ENCODE data around the gene CCDC142.

Gene CCDC142, protein sequence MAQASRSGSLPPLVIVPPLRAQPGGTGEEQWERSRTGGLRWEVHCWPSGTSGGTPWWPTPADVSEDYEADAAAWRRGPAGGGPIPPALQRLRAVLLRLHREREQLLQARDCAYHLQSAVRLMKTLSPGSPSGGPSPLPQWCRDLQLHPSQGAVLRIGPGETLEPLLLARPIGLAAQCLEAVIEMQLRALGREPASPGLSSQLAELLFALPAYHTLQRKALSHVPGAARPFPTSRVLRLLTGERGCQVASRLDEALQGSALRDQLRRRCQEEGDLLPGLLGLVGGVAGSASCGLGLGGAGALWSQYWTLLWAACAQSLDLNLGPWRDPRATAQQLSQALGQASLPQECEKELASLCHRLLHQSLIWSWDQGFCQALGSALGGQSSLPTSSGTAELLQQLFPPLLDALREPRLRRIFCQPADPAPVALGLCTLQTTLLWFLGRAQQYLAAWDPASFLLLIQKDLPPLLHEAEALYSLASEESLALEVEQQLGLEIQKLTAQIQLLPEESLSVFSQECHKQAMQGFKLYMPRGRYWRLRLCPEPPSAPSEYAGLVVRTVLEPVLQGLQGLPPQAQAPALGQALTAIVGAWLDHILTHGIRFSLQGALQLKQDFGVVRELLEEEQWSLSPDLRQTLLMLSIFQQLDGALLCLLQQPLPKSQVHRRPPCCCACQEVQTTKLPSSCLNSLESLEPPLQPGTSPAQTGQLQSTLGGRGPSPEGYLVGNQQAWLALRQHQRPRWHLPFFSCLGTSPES

DNA sequence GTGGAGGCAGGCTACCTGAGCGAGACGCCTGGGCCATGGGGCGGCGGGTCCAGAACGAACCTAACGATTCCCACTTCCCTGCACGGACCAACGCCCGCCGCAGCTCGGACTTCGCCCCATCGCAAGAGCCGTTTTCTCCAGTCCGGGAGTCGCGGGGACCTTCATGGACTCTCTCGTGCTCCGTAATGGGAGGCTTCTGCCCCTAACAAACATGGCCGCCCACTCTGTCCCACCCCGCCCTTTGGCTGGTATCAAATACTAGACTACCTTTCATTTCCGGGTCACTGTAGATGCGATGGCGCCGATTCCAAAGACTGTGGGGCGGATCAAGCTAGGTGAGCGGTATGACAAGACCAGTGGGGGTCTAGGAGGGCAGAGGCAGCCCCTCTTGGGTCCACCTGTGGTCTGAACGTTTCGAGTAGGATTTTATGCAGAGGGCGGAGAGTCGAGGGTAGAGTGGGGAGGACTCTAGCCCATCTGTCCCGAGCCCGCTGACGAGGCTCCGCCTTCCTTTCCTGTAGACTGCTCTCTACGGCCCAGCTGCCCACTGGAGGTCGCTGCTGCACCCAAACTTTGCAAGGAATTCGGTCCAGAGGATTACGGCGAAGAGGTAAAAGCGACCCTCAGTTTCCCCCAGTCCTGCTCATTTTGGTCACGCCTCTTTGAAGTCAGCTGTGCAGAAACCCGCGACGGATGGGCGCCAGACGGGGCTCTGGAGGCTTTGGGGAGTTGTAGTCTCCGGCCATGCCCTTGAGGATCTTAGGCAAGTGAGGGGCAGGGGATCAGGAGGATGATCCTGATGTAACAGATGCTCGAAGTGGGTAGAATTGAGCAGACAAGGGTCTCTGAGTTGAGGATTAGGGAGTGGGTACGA is at the start of gene CCDC142, which contains the start of gene TTC31:
CCDC142 (minus strand) TSS at position 198 of the 874 bp plus-strand sequence; CDS start at position 37, 161 bp downstream.
TTC31 (plus strand) TSS at position 281 of the 874 bp plus-strand sequence; CDS start at position 296, 15 bp downstream.
- TF ChIP-seq ZNF274 (IDR thresholded peaks at IDR 0.05; ENCODE audit: low read depth, low read length) = no peak
- peak within 1 kb of the TSS; percentile 76 for H3K4me3 ChIP-seq (ENCODE audit: low read length)

DNA sequence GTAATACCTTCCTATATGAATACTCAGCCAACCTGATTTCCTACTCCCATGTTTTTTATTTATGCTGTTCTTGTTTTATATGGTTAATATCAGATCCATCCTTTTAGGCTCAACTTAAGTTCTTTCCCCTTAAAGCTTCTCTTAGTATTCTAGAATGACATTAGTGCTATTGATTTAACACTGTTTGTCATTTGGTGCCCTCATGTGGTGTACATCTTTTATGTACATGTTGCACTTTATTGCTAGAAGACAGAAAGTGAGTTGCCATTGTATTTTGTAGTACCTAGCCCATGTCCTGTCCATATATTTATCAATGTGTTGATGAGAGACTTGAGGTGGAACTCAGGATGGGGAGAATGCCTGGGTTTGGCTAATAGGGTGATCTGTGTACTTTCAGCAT is 49.4 kb upstream of the CCDC142 start:
- no peak for TF ChIP-seq ZNF274 (IDR thresholded peaks at IDR 0.05; ENCODE audit: low read depth, low read length)
- H3K4me3 ChIP-seq (ENCODE audit: low read length) = no peak overlapping the region

DNA sequence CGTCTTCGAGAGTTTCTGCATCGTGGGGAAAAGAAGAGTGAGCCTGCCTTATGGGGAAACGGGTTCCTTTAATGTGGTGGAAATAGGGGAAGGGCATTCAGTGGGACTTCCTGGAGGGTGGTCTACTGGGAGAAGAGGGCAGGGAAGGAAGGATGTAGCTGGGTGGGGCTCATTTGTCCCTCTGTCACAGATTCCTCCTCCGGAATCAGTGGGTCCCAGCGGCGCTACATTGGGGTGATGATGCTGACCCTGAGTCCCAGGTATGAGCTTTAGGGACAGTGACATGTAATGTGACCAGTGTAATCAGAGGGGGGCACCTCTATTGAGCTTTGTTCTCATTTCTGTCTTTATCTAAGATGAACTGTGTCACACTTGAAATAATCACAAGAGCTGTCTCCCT is 48.9 kb upstream of the CCDC142 start:
- no peak for TF ChIP-seq ZNF274 (IDR thresholded peaks at IDR 0.05; ENCODE audit: low read depth, low read length)

DNA sequence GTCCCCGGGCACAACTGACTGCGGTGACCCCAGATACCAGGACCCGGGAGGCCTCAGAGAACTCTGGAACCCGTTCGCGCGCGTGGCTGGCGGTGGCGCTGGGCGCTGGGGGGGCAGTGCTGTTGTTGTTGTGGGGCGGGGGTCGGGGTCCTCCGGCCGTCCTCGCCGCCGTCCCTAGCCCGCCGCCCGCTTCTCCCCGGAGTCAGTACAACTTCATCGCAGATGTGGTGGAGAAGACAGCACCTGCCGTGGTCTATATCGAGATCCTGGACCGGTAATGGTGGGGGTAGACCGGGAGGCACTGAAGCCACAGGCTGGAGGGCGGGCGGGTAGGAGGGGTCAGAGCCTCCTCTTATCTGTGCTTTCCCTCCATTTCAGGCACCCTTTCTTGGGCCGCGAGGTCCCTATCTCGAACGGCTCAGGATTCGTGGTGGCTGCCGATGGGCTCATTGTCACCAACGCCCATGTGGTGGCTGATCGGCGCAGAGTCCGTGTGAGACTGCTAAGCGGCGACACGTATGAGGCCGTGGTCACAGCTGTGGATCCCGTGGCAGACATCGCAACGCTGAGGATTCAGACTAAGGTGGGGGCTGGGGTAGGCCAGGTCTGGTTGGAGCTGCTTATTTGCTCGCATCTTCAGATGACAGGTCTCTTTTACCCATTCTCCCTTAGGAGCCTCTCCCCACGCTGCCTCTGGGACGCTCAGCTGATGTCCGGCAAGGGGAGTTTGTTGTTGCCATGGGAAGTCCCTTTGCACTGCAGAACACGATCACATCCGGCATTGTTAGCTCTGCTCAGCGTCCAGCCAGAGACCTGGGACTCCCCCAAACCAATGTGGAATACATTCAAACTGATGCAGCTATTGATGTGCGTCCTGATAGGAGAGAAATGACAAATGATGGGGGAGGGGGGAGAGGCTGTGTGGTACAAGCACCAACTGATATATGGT is 47.7 kb upstream of the CCDC142 start:
- peak overlapping the region; percentile 94 for H3K4me3 ChIP-seq (ENCODE audit: low read length)
- no peak for TF ChIP-seq ZNF274 (IDR thresholded peaks at IDR 0.05; ENCODE audit: low read depth, low read length)

More for the DNA sequence above, 48.9 kb upstream of the CCDC142 start:
- H3K4me3 ChIP-seq (ENCODE audit: low read length) = peak overlapping the region; percentile 94; the same call in 1 of the 2 replicates

DNA sequence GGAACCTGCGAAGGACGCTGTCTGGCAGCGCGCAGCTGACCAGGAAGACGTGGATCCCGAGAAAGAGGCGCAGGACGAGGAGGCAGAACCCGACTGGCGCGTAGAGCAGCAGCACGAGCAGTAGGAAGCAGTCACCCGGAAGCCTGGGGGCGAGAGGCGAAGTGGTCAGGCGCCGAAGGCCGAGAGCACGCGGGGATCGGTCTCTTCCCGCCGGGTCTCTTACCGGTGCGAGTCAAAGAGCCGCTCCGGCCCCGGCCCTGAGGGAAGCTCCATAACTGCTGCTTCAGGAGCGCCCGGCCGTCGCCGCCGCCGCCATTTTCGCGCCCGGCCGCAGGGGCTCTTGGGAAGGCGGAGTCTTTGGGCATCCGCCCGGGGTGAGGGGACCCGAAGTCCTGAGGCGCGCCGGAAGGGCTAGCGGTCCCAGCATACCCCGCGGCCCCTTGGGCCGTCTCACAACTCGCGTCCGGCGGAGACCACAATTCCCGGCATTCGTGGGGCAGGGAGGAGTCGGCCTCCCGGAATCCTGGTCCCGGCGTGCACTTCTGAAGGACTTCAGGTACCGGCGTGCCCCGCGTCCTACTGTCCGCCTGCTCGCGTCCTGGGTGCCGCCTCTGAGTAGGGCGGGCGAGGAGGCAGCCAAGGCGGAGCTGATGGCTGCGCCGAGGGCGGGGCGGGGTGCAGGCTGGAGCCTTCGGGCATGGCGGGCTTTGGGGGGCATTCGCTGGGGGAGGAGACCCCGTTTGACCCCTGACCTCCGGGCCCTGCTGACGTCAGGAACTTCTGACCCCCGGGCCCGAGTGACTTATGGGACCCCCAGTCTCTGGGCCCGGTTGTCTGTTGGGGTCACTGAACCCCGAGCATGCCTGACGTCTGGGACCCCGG is 46.8 kb upstream of the CCDC142 start, which contains the start of the genes AUP1 and HTRA2:
AUP1 (minus strand) TSS at position 350 of the 882 bp plus-strand sequence; CDS start at position 273, 77 bp downstream.
HTRA2 (plus strand) TSS at position 577 of the 882 bp plus-strand sequence; CDS start at position 651, 74 bp downstream.
- no peak for TF ChIP-seq ZNF274 (IDR thresholded peaks at IDR 0.05; ENCODE audit: low read depth, low read length)

DNA sequence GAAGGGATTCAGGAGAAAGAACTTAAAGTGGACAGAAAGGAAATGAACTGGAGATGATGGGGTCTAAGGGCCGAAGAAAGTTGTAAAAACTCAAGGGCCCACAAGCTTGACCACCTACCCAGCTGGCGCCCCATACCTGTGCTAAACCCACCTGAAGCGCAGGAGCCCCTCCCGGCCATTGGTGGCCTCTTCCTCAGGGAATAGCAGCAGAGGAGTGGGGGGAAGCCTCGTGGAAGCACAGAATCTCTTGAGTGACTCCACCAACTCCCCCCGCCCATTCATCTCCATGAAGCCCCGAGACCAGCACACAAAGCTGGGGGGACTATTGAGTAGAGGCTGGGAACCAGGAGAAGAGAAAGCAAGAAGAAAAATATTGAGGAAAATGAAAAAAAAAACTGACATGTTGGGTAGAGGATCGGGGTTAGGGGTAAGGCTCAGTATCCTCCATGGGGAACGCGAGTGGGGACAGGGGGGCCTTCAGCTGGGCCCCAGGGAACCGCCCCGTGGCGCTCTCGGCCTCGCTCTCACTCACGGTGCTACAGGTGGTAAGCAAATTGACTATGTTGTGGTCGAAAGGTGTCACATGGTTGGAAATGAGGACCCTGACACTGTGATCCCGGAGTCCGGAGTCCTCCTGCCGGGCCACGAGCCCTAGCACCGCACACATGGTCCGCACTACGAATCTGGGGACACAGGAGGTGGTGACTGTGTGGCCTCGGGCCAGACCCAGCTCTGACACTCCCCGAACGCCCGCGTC is 46.0 kb upstream of the CCDC142 start:
- no peak for TF ChIP-seq ZNF274 (IDR thresholded peaks at IDR 0.05; ENCODE audit: low read depth, low read length)
- peak overlapping the region; percentile 87 for H3K4me3 ChIP-seq (ENCODE audit: low read length)

More for the DNA sequence above, 46.8 kb upstream of the CCDC142 start, which contains the start of the genes AUP1 and HTRA2:
- H3K4me3 ChIP-seq (ENCODE audit: low read length) = peak within 1 kb of the TSS; percentile 94

DNA sequence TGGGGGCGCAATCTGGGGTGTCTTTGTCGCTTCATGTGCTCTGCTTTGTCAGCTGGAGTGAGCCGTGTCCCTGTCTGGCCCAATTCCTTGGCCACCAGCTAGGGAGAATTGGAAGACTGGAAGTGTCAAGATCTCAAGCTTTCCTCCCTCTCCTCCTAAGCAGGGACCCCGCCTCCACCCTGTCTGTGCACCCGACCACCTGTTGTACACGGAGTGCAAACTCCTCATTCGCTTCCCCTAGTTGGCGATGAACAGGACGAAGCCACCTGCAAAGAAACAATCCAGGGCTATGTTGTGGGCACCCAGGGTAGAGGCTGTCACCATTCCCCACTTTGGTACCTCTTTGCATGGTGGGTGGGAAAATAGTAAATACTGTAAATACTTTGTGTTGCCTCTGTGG is 44.9 kb upstream of the CCDC142 start:
- TF ChIP-seq ZNF274 (IDR thresholded peaks at IDR 0.05; ENCODE audit: low read depth, low read length) = no peak
- no peak overlapping the region for H3K4me3 ChIP-seq (ENCODE audit: low read length)

DNA sequence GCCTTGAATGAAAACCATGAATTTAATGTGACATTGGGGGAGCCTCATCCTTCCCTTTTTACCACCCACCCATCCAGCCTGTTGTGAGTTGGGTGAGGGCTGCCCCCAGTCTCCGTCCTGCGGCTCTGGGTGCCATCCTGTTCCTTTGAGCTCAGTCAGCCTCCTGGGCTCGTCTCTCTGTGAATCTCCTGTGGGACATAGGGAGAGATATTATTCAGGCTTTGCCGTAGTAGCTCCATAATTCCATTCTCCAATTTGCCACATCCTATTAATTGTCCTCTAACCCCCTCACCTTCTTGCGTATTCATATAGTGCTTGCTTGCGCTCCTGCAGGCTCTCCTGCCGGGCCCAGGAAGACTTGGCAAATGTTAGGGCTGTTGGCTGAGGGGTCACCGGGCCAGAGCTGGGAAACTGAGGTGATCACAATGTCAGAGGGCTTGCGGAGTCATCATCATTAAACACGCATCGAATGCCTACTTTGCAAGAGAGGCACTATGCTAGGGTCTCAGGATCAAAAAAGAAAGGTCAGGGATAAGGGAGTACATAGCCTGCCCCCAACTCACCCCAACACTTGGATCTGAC is 43.9 kb upstream of the CCDC142 start:
- no peak for TF ChIP-seq ZNF274 (IDR thresholded peaks at IDR 0.05; ENCODE audit: low read depth, low read length)
- no peak overlapping the region for H3K4me3 ChIP-seq (ENCODE audit: low read length)

DNA sequence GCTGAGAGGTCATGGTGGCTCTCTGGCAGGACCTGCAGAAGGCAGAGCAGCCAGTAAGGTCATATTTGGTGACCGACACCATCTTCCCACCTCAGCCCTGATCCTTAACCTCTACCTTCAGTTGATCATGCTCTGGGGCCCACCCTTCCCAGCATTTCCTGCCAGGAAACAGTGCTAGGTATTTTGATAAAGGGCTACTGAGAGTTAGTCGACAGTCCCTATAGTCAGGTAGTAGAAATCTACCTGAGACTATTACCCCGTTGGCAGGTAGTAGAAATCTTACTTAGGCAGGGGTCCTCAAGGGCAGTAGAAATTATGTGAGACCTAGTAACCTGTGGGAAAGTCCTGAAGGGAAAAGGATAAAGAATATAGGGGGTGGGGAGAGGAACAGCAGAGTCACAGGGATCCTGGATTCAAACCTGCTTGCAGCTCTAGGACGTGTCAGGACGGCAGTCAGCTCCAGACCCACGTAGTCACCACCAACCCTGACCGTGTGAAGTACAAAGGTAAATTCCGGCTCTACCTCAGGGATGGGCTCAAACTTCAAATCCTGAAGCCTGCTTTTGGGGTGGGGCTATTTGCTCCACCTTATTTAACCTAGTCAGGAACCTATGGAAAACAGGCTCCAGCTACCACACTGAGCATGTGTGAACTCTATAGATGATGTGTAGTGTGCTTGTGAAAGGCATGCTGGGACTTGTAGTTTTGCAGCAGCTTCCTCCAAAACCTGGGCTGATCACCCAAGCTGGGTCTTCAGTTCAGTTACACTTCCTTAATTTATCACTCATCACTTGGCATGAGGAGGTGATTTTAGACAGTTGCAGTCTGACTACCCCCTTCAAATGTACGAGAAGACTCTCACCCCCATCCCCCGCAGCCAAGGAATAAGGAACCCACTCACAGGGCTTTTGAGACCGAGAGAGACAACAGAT is 43.2 kb upstream of the CCDC142 start, which contains the start of gene DQX1:
DQX1 (minus strand) TSS at position 515 of the 932 bp plus-strand sequence; CDS start at position 13, 502 bp downstream.
- TF ChIP-seq ZNF274 (IDR thresholded peaks at IDR 0.05; ENCODE audit: low read depth, low read length) = no peak
- H3K4me3 ChIP-seq (ENCODE audit: low read length) = no peak within 1 kb of the TSS
